Left kidney (tissue), 1 donor: ENCODE results near the gene SLC5A7. TPM values are rescaled to one million over a fixed set of nuclear protein-coding genes. Genes with fewer than 3 reads are reported as not detected.

Experiments used
- polyA plus RNA-seq: library from polyadenylated mRNA; unstranded; fragments of 120-200 nt; gene quantifications from one replicate; pipeline ENCODE4 v1.2.1, GENCODE V29; 2013; ENCODE audit not compliant: insufficient read length

The SLC5A7 gene
- polyA plus RNA-seq, 1 donor, result 1.3 TPM

Other genes starting within 250 kb of the SLC5A7 start
- 0.03 TPM for gene RGPD4, start 159.6 kb upstream of the SLC5A7 start, polyA plus RNA-seq